A673 (cell line): Measurements from ENCODE around the gene TBL1X. TPM values are rescaled to one million over a fixed set of nuclear protein-coding genes. Genes with fewer than 3 reads are reported as not detected.

Experiments
- BruUV-seq: library from RNA; stranded (reverse); fragments of 400-500 nt; replicated peaks from 2 replicates; lab custom pipeline; 2021; lab: Mats Ljungman, UMichigan
- CTCF ChIA-PET: fragments of 300-600 bp; sonication (Branson Sonifier 250); formaldehyde crosslinking; loops from one replicate; lab custom pipeline; 2022; ENCODE audit warnings: antibody characterized with exemption; lab: Charles Lee
- POLR2A ChIA-PET: fragments of 300-600 bp; sonication (Branson Sonifier 250); formaldehyde crosslinking; loops from one replicate; lab custom pipeline; 2022; ENCODE audit warnings: antibody characterized with exemption; ENCODE audit not compliant: low non-redundant PET; lab: Charles Lee
- DNase-seq: peaks from one replicate; pipeline ENCODE4 v3.0.0-alpha.2; 2015; ENCODE audit warnings: low spot score
- H3K27ac ChIP-seq: fragments of 200-600 bp; sonication (generic); 2 replicates; pipeline ENCODE4 v1.5.1; 2016; ENCODE audit warnings: mixed run types, low read depth, mild to moderate bottlenecking, mixed read lengths, antibody characterized with exemption, low read length; ENCODE audit not compliant: poor library complexity, severe bottlenecking
- H3K27me3 ChIP-seq: fragments of 200-600 bp; sonication (generic); replicated peaks from 2 replicates; pipeline ENCODE4 v1.6.1; 2017; ENCODE audit warnings: mixed run types, low read depth, mild to moderate bottlenecking, mixed read lengths, antibody characterized with exemption, low read length; ENCODE audit not compliant: insufficient read depth, poor library complexity
- H3K36me3 ChIP-seq: fragments of 200-600 bp; sonication (generic); 2 replicates; pipeline ENCODE4 v1.6.1; 2016; ENCODE audit warnings: mixed run types, mild to moderate bottlenecking, mixed read lengths, antibody characterized with exemption, low read length; ENCODE audit not compliant: insufficient read depth, poor library complexity, severe bottlenecking
- H3K4me1 ChIP-seq: fragments of 200-600 bp; sonication (generic); 2 replicates; pipeline ENCODE4 v1.6.1; 2017; ENCODE audit warnings: mixed run types, mild to moderate bottlenecking, mixed read lengths, antibody characterized with exemption, low read length; ENCODE audit not compliant: insufficient read depth, poor library complexity, severe bottlenecking
- H3K4me3 ChIP-seq: fragments of 200-600 bp; sonication (generic); 2 replicates; pipeline ENCODE4 v1.5.1; 2016; ENCODE audit warnings: low read depth, mixed run types, mild to moderate bottlenecking, mixed read lengths, low read length; ENCODE audit not compliant: poor library complexity, severe bottlenecking
- H3K9me3 ChIP-seq: fragments of 200-600 bp; sonication (generic); 2 replicates; pipeline ENCODE4 v1.6.1; 2016; ENCODE audit warnings: mixed run types, low read depth, mild to moderate bottlenecking, mixed read lengths, antibody characterized with exemption, low read length; ENCODE audit not compliant: poor library complexity, severe bottlenecking
- EZH2 ChIP-seq: fragments of 200-600 bp; sonication (generic); IDR thresholded peaks from 2 replicates; pipeline ENCODE4 v1.6.1; 2017; ENCODE audit warnings: borderline replicate concordance, low read depth, mild to moderate bottlenecking, mixed read lengths, antibody characterized with exemption, low read length; ENCODE audit not compliant: poor library complexity, severe bottlenecking
- intact Hi-C: fragments of 100-400 bp; cut with micrococcal nuclease; formaldehyde crosslinking; loops from one replicate; pipeline ENCODE4 v1.10.0; 2022; ENCODE audit not compliant: unreplicated experiment
- total RNA-seq: library from RNA; stranded (reverse); gene quantifications from 2 replicates; pipeline ENCODE4 v1.2.3, GENCODE V29; 2021
- TF ChIP-seq, protein P1 (sequence below): fragments of 300-800, 200-600 bp; sonication (generic); conservative IDR thresholded peaks from 2 replicates; pipeline ENCODE4 v1.5.1; 2017; ENCODE audit warnings: low read depth, mild to moderate bottlenecking, antibody characterized with exemption, low read length, moderate library complexity, mixed read lengths

TBL1X gene
- total RNA-seq, 1 experiment from 2014 or later = 26.9 TPM

DNA sequence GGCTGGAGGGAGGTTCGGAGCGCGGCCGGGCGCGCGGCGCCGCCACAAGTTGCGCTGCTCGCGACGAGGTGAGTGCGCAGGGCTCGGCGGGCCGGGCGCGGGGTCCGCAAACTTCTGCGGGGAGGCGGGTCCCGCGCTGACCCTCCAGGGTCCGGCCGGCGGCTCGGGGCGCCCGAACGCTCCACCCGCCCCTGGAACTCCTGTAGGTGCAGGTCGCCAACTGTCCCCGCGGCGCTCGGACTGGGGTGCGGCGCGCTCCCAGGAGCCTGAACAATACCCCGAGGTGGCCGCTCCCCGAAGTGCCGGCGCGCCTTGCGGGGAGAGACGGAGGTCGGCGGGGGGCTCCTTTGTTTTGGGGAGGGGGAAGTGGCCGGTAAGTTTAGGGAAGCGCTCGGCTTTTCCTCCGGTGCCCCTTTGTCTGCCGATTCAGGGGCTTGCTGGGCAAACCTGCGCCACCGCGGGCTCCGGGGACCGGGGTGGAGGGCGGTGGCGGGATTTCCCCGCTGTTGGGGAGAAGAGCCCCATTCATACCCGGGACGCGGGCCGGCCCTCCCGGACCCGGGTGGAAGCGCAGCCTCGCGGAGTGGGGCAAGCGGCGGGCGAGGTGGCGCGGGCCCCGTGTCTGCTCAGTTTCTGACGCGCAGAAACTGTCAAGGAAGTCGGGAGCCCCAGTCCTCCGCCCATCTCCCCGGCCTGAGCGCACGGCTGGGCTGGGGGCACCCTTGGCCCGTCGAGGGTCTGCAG, 694 bp downstream of the TBL1X start:
- Histone ChIP-seq H3K27me3 (no peaks in the 10 kb centered on the region), H3K9me3 (no peaks in the 10 kb centered on the region), H3K4me3 (peak overlapping the region; percentile 65), H3K36me3 (no peaks in the 10 kb centered on the region), H3K4me1 (peaks cover 21% of the 10 kb centered on the region), H3K27ac (peak overlapping the region; percentile 65)
- POLR2A ChIA-PET = no interaction called here
- CTCF ChIA-PET = no interaction called here
- intact Hi-C loops = loop anchor here (10.0 kb wide), 1 partner anchor 321 kb away; no protein-coding TSS in a partner anchor
- no TSS peak for BruUV-seq
- TF ChIP-seq EZH2 = no peak
- TF ChIP-seq, protein P1, sequence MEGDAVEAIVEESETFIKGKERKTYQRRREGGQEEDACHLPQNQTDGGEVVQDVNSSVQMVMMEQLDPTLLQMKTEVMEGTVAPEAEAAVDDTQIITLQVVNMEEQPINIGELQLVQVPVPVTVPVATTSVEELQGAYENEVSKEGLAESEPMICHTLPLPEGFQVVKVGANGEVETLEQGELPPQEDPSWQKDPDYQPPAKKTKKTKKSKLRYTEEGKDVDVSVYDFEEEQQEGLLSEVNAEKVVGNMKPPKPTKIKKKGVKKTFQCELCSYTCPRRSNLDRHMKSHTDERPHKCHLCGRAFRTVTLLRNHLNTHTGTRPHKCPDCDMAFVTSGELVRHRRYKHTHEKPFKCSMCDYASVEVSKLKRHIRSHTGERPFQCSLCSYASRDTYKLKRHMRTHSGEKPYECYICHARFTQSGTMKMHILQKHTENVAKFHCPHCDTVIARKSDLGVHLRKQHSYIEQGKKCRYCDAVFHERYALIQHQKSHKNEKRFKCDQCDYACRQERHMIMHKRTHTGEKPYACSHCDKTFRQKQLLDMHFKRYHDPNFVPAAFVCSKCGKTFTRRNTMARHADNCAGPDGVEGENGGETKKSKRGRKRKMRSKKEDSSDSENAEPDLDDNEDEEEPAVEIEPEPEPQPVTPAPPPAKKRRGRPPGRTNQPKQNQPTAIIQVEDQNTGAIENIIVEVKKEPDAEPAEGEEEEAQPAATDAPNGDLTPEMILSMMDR = no peak
- peak; percentile 6 for DNase-seq

DNA sequence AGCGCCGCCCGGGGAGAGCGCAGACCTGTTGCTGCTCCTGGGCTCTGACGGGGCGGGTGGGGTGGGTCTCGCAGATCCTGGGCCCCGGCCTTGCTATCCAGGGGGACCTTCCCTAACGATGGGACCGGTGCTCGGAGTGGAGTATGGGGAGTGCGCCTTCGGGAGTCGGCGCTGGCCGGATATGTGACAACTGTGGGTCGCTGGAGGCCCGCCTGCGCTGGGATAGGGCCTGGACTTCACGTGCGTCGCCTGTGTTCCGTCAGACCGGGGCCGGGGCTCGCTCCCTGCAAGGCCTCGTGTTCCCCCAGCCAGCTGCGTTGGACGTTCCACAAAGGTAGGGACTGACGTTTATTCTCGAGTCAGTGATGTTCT, 1.3 kb downstream of the TBL1X start:
- DNase-seq = peak; percentile 15
- BruUV-seq = no TSS peak
- Histone ChIP-seq H3K4me3 (peak overlapping the region; percentile 65), H3K4me1 (peaks cover 21% of the 10 kb centered on the region), H3K27ac (no peak overlapping the region), H3K27me3 (no peaks in the 10 kb centered on the region), H3K36me3 (no peaks in the 10 kb centered on the region), H3K9me3 (no peaks in the 10 kb centered on the region)
- TF ChIP-seq, protein P1 = no peak
- no peak for TF ChIP-seq EZH2
- intact Hi-C loops = loop anchor here (10.0 kb wide), 1 partner anchor 321 kb away; no protein-coding TSS in a partner anchor
- CTCF ChIA-PET = no interaction called here
- POLR2A ChIA-PET = no interaction called here

DNA sequence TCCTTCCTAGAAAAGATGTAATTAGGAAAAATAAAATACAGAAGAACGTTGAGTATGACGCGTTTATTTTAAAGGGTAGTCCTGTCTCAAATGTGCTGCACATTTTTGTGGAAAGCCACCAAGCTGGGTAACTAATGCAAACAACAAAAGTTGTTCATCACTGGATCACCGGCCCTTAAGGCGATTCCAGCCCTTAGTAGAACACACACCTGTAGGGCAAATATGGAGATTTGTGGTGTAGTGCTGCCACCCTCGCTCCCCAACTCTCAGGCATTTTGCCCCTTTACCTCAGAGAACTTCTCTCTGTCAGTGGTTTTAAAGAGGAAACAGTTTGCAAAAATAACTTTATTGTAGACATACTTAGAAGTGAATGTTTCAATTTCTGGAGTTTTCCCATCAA, 1.9 kb downstream of the TBL1X start:
- TF ChIP-seq EZH2 = no peak
- TF ChIP-seq, protein P1 = no peak
- Histone ChIP-seq H3K4me3 (peak overlapping the region; percentile 65), H3K27me3 (no peaks in the 10 kb centered on the region), H3K27ac (no peak overlapping the region), H3K36me3 (no peaks in the 10 kb centered on the region), H3K4me1 (peaks cover 21% of the 10 kb centered on the region), H3K9me3 (no peaks in the 10 kb centered on the region)
- CTCF ChIA-PET = no interaction called here
- no peak for DNase-seq
- intact Hi-C loops = loop anchor here (10.0 kb wide), 1 partner anchor 322 kb away; no protein-coding TSS in a partner anchor
- POLR2A ChIA-PET = no interaction called here
- TSS peak; percentile 20 for BruUV-seq
